SK-N-SH (cell line): ENCODE data around the gene GPR61. TPM values are rescaled to one million over a fixed set of nuclear protein-coding genes. Genes with fewer than 3 reads are reported as not detected.

Experiments
- CTCF ChIA-PET: fragments of 300-600, 350-600 bp; formaldehyde crosslinking; extraction: SDS; loops from one replicate; lab custom pipeline; 2021; lab: Yijun Ruan, JAX
- POLR2A ChIA-PET: fragments of 350-600 bp; sonication (Branson Sonifier 250); formaldehyde crosslinking; extraction: SDS; loops from one replicate; lab custom pipeline; 2020; ENCODE audit warnings: antibody characterized with exemption, inconsistent platforms; lab: Yijun Ruan, JAX
- DNase-seq: peaks from one replicate; pipeline ENCODE4 v3.0.0; 2012
- H2AFZ ChIP-seq: fragments of 200-600 bp; sonication (generic); 2 replicates; pipeline ENCODE4 v1.8.1; 2016; ENCODE audit warnings: antibody characterized with exemption, mild to moderate bottlenecking, low read depth
- H3F3A ChIP-seq: fragments of 200-600 bp; sonication (generic); replicated peaks from 2 replicates; pipeline ENCODE3; 2016; ENCODE audit warnings: antibody characterized with exemption, mild to moderate bottlenecking; ENCODE audit not compliant: insufficient read depth
- H3K27ac ChIP-seq, 2 experiments: fragments of 200-500 bp in 1 of 2; fragments of 200-600 bp in 1 of 2; sonication (Bioruptor generic) in 1 of 2; sonication (generic), shearing (Covaris generic) in 1 of 2; 2 replicates each; pipeline versions ENCODE4 v1.5.1 to v1.6.1; 2014 to 2016; ENCODE audit warnings: low read depth in 2 of 2, inconsistent platforms in 1 of 2, low read length in 1 of 2, mild to moderate bottlenecking in 1 of 2, mixed read lengths in 1 of 2
- H3K27me3 ChIP-seq: fragments of 200-600 bp; sonication (generic), shearing (Covaris generic); 2 replicates; pipeline ENCODE4 v1.6.1; 2016; ENCODE audit warnings: mixed run types; ENCODE audit not compliant: insufficient read depth
- H3K36me3 ChIP-seq, 2 experiments: fragments of 200-500 bp in 1 of 2; fragments of 200-600 bp in 1 of 2; sonication (Bioruptor generic) in 1 of 2; sonication (generic) in 1 of 2; replicated peaks in 1 of 2; 2 replicates each; pipeline versions ENCODE3 to v1.5.1; 2014 to 2016; ENCODE audit warnings: low read length in 1 of 2, mild to moderate bottlenecking in 1 of 2; ENCODE audit not compliant: insufficient read depth in 2 of 2, control insufficient read depth in 1 of 2
- H3K4me1 ChIP-seq, 2 experiments: fragments of 200-500 bp in 1 of 2; fragments of 200-600 bp in 1 of 2; sonication (Bioruptor generic) in 1 of 2; sonication (generic), shearing (Covaris generic) in 1 of 2; 2 replicates each; pipeline versions ENCODE4 v1.5.1 to v1.6.1; 2014 to 2016; ENCODE audit warnings: low read depth in 1 of 2, low read length in 1 of 2, mixed run types in 1 of 2; ENCODE audit not compliant: insufficient read depth in 2 of 2, control insufficient read depth in 1 of 2
- H3K4me2 ChIP-seq: fragments of 200-600 bp; sonication (generic), shearing (Covaris generic); 2 replicates; pipeline ENCODE4 v1.6.1; 2017; ENCODE audit warnings: mixed run types
- H3K4me3 ChIP-seq, 2 experiments: fragments of 200-500 bp in 1 of 2; fragments of 200-600 bp in 1 of 2; sonication (Bioruptor generic) in 1 of 2; sonication (generic), shearing (Covaris generic) in 1 of 2; 2 replicates each; pipeline versions ENCODE4 v1.5.1 to v1.8.1; 2014 to 2016; ENCODE audit warnings: low read depth in 2 of 2, inconsistent platforms in 1 of 2, low read length in 1 of 2, mild to moderate bottlenecking in 1 of 2, mixed read lengths in 1 of 2, moderate library complexity in 1 of 2
- H3K79me2 ChIP-seq: fragments of 200-600 bp; sonication (generic); 2 replicates; pipeline ENCODE4 v1.8.1; 2017; ENCODE audit warnings: mild to moderate bottlenecking; ENCODE audit not compliant: insufficient read depth
- H3K9ac ChIP-seq: fragments of 200-600 bp; sonication (generic); 2 replicates; pipeline ENCODE4 v1.6.1; 2017; ENCODE audit warnings: mixed run types
- H3K9me2 ChIP-seq: fragments of 200-600 bp; sonication (generic); 2 replicates; pipeline ENCODE4 v1.6.1; 2017; ENCODE audit warnings: mixed run types
- H3K9me3 ChIP-seq: fragments of 200-600 bp; sonication (generic); 2 replicates; pipeline ENCODE4 v1.6.1; 2017; ENCODE audit warnings: mixed run types, mild to moderate bottlenecking, moderate library complexity
- H4K20me1 ChIP-seq: fragments of 200-600 bp; sonication (generic); 2 replicates; pipeline ENCODE4 v1.6.1; 2017; ENCODE audit warnings: mild to moderate bottlenecking, mixed run types; ENCODE audit not compliant: insufficient read depth
- CHD2 ChIP-seq: fragments of 150-350 bp; IDR thresholded peaks from 2 replicates; pipeline ENCODE4 v1.6.1; 2018; ENCODE audit warnings: low read length; ENCODE audit not compliant: partially characterized antibody
- CTCF ChIP-seq: fragments of 200-600 bp; sonication (generic); IDR thresholded peaks from 2 replicates; pipeline ENCODE4 v1.6.1; 2017; ENCODE audit warnings: antibody characterized with exemption, mild to moderate bottlenecking, moderate library complexity
- ELF1 ChIP-seq: IDR thresholded peaks from 2 replicates; pipeline ENCODE4 v1.4.0; 2012
- EP300 ChIP-seq, 2 experiments: IDR thresholded peaks; 2 replicates each; pipeline versions ENCODE4 v1.4.0 to v1.6.1; 2012; ENCODE audit warnings: borderline replicate concordance in 1 of 2, low read depth in 1 of 2, low read length in 1 of 2
- GABPA ChIP-seq: IDR thresholded peaks from 2 replicates; pipeline ENCODE4 v1.4.0; 2012; ENCODE audit warnings: low read depth, mild to moderate bottlenecking
- JUND ChIP-seq: IDR thresholded peaks from 2 replicates; pipeline ENCODE4 v1.4.0; 2012
- MAX ChIP-seq: IDR thresholded peaks from 2 replicates; pipeline ENCODE4 v1.4.0; 2012; ENCODE audit warnings: low read depth
- MXI1 ChIP-seq: IDR thresholded peaks from 2 replicates; pipeline ENCODE4 v1.6.1; 2012; ENCODE audit warnings: mild to moderate bottlenecking, low read depth, low read length, improper control_type of control experiment
- NRF1 ChIP-seq: IDR thresholded peaks from 2 replicates; pipeline ENCODE4 v1.6.1; 2012; ENCODE audit warnings: low read depth, mild to moderate bottlenecking, low read length
- REST ChIP-seq: IDR thresholded peaks from 2 replicates; pipeline ENCODE4 v1.6.1; 2012; ENCODE audit warnings: mild to moderate bottlenecking, low read depth, low read length, moderate library complexity
- RXRA ChIP-seq: IDR thresholded peaks from 2 replicates; pipeline ENCODE4 v1.4.0; 2012; ENCODE audit warnings: low read depth, mild to moderate bottlenecking, borderline replicate concordance
- SIN3A ChIP-seq: IDR thresholded peaks from 2 replicates; pipeline ENCODE4 v1.6.1; 2012; ENCODE audit warnings: low read depth, mild to moderate bottlenecking, low read length, moderate library complexity, borderline replicate concordance
- SMC3 ChIP-seq: IDR thresholded peaks from 2 replicates; pipeline ENCODE4 v1.6.1; 2012; ENCODE audit warnings: low read depth, low read length, improper control_type of control experiment
- TAF1 ChIP-seq: IDR thresholded peaks from 2 replicates; pipeline ENCODE4 v1.6.1; 2012; ENCODE audit warnings: low read depth, mild to moderate bottlenecking, low read length, moderate library complexity, borderline replicate concordance
- TEAD4 ChIP-seq: IDR thresholded peaks from 2 replicates; pipeline ENCODE4 v1.4.0; 2012; ENCODE audit warnings: mild to moderate bottlenecking, borderline replicate concordance; ENCODE audit not compliant: insufficient read depth
- WGBS: methylation state at CpG from one replicate; pipeline ENCODE4 v1.1.6; 2017; ENCODE audit warnings: low lambda C conversion rate; 5-methylcytosine and 5-hydroxymethylcytosine counted together
- polyA plus RNA-seq, 3 experiments: library from polyadenylated mRNA; depleted of rRNA; stranded (reverse); fragments of >200 nt; gene quantifications; 2 replicates each; pipeline ENCODE4 v1.2.3, GENCODE V29; 2012
- TF ChIP-seq, protein P1 (sequence below): fragments of 150-350 bp; IDR thresholded peaks from 2 replicates; pipeline ENCODE4 v1.6.1; 2017; ENCODE audit warnings: antibody characterized with exemption, low read length, low read depth, borderline replicate concordance

The GPR61 gene
- polyA plus RNA-seq, 1 of the 3 experiments (the other 2 are of a cell fraction) = not detected

- H4K20me1 ChIP-seq = no peaks in the 10 kb centered on the region
- H2AFZ ChIP-seq = no peak overlapping the region
- H3K27ac ChIP-seq = no peak overlapping the region
- no peaks in the 10 kb centered on the region for H3K27me3 ChIP-seq
- WGBS = 89% methylated on average over 1 of the region's 1 CpG
- CTCF ChIA-PET = interaction anchor here (1.2 to 40.2 kb wide), 4 partner anchors 16 to 272 kb away, joined by 3 to 1710 read pairs (median 121); partner anchors contain the start of genes ATXN7L2, CYB561D1 and GPR61
- H3K9me3 ChIP-seq = no peaks in the 10 kb centered on the region
- no peak for TF ChIP-seq NRF1
- no peak for TF ChIP-seq CTCF
- TF ChIP-seq, protein P1, sequence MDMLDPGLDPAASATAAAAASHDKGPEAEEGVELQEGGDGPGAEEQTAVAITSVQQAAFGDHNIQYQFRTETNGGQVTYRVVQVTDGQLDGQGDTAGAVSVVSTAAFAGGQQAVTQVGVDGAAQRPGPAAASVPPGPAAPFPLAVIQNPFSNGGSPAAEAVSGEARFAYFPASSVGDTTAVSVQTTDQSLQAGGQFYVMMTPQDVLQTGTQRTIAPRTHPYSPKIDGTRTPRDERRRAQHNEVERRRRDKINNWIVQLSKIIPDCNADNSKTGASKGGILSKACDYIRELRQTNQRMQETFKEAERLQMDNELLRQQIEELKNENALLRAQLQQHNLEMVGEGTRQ = no peak
- TF ChIP-seq CHD2 = no peak
- TF ChIP-seq JUND = no peak
- TF ChIP-seq EP300 (IDR thresholded peaks at IDR 0.05; ENCODE audit: borderline replicate concordance in 1 of 2, low read depth in 1 of 2, low read length in 1 of 2) = no peak
- no peak for TF ChIP-seq MAX
- TF ChIP-seq MXI1 = no peak
- no peak for TF ChIP-seq GABPA
- TF ChIP-seq REST = no peak
- TF ChIP-seq TAF1 = no peak
- TF ChIP-seq ELF1 = no peak
- no peak for TF ChIP-seq SMC3
- no peak for TF ChIP-seq TEAD4
- TF ChIP-seq RXRA = no peak
- TF ChIP-seq SIN3A = no peak
- TF ChIP-seq, all 33 proteins: peak for 0
- H3K4me1 ChIP-seq = peaks cover 0 to 11% of the 10 kb centered on the region in 2 experiments; a peak in 1 of 4 replicates
- no peaks in the 10 kb centered on the region for H3K36me3 ChIP-seq
- POLR2A ChIA-PET = no interaction called here
- no peak for DNase-seq
- H3K79me2 ChIP-seq = no peaks in the 10 kb centered on the region
- no peak overlapping the region for H3K4me3 ChIP-seq
- no peak overlapping the region for H3K9ac ChIP-seq
- no peak overlapping the region for H3K4me2 ChIP-seq
- H3F3A ChIP-seq = no peaks in the 10 kb centered on the region
- no peaks in the 10 kb centered on the region for H3K9me2 ChIP-seq
Observed at GRCh38 chr1:109504974-109505373, 34.7 kb upstream of the GPR61 start.
